OCI-LY3 (cell line): Measurements from ENCODE around the gene LRP1B.

Experiments used
- EZH2phosphoT487 ChIP-seq: fragments of 200-600 bp; shearing (Covaris generic); IDR thresholded peaks from 2 replicates; pipeline ENCODE4 v1.6.1; 2018; ENCODE audit warnings: antibody characterized with exemption, mixed run types, low read depth
- TF ChIP-seq, protein P1 (sequence below): fragments of 200-600, 300-600 bp; sonication (generic); IDR thresholded peaks from 2 replicates; pipeline ENCODE4 v1.5.1; 2014; ENCODE audit warnings: antibody characterized with exemption, low read length, low read depth

DNA sequence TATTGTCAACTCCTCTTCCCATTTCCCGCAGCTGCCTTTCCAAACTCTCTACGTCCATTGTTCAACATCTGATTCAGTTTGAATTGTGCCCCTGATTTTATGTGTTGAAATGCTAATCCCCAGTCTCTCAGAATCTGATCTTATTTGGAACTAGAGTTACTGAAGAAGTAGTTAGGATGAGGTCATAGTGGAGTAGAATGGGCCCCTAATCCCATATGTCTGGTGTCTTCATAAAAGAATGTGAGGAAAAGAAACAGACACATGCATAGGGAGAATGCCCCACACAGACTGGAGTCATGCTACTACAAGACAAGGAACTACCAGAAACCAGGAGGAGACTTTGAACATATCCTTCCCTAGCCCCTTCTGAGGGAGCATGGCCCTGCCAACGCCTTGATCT lies 99.2 kb downstream of the LRP1B start:
- TF ChIP-seq, protein P1, sequence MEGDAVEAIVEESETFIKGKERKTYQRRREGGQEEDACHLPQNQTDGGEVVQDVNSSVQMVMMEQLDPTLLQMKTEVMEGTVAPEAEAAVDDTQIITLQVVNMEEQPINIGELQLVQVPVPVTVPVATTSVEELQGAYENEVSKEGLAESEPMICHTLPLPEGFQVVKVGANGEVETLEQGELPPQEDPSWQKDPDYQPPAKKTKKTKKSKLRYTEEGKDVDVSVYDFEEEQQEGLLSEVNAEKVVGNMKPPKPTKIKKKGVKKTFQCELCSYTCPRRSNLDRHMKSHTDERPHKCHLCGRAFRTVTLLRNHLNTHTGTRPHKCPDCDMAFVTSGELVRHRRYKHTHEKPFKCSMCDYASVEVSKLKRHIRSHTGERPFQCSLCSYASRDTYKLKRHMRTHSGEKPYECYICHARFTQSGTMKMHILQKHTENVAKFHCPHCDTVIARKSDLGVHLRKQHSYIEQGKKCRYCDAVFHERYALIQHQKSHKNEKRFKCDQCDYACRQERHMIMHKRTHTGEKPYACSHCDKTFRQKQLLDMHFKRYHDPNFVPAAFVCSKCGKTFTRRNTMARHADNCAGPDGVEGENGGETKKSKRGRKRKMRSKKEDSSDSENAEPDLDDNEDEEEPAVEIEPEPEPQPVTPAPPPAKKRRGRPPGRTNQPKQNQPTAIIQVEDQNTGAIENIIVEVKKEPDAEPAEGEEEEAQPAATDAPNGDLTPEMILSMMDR, result no peak
- TF ChIP-seq EZH2phosphoT487, result no peak
